Upper lobe of right lung (tissue), 1 donor: ENCODE results near the gene USP24. TPM values are rescaled to one million over a fixed set of nuclear protein-coding genes. Genes with fewer than 3 reads are reported as not detected.

ENCODE experiments used
- ATAC-seq: fragments of 200-7000 bp; cut with Tn5 transposase; one replicate; pipeline ENCODE4 v1.9.1; 2020; ENCODE audit warnings: mild to moderate bottlenecking, moderate library complexity
- DNase-seq: peaks from one replicate; pipeline ENCODE4 v3.0.0-alpha.2; 2020
- H3K27ac ChIP-seq: fragments of 200-600 bp; one replicate; pipeline ENCODE4 v1.8.0; 2022
- H3K27me3 ChIP-seq: fragments of 200-600 bp; one replicate; pipeline ENCODE4 v1.8.0; 2022; ENCODE audit warnings: mild to moderate bottlenecking
- H3K36me3 ChIP-seq: fragments of 200-600 bp; one replicate; pipeline ENCODE4 v1.8.0; 2022
- H3K4me1 ChIP-seq: fragments of 200-600 bp; one replicate; pipeline ENCODE4 v1.8.0; 2022
- H3K4me3 ChIP-seq: fragments of 200-600 bp; one replicate; pipeline ENCODE4 v1.8.0; 2022; ENCODE audit warnings: mild to moderate bottlenecking
- H3K9me3 ChIP-seq: fragments of 200-600 bp; one replicate; pipeline ENCODE4 v1.8.0; 2022
- intact Hi-C: fragments of 100-400 bp; cut with DNase I; formaldehyde crosslinking; loops from one replicate; pipeline ENCODE4 v1.11.0; 2022
- total RNA-seq: library from RNA; stranded (reverse); fragmentation: NEBNext Ultra II Directional; extraction: Animal tissue kit (Norgen Biotek cat#: 25700); gene quantifications from one replicate; pipeline ENCODE4 v1.2.1, GENCODE V29; 2021
- TF ChIP-seq, protein P1 (sequence below): fragments of 200-600 bp; IDR thresholded peaks from one replicate; pipeline ENCODE4 v1.8.0; 2022; ENCODE audit warnings: antibody characterized with exemption
- donor health status: DM: no; HTN: yes; CAD: no; lungs with severe emphysema.

USP24 gene
- total RNA-seq, 1 donor from 2014 or later: 39.5 TPM

DNA sequence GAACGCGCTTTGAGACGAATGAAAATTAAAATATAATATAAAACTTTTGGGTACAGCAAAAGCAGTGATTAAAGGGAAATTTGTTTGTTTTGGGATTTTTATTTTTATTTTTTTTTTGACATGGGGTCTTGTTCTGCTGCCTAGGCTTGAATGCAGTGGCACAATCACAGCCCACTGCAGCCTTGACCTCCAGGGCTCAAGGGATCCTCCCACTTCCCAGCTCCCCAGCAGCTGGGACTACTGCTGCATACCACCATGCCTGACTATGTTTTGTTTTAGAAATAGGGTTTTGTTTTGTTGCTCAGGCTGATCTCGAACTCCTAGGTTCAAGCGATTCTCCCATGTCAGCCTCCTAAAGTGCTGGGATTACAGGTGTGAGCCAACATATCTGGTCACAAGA is 30.3 kb downstream of the USP24 start:
- DNase-seq: no peak
- no peaks in the 10 kb centered on the region for H3K36me3 ChIP-seq
- no peaks in the 10 kb centered on the region for H3K27me3 ChIP-seq
- intact Hi-C loops: no loop called here
- H3K4me3 ChIP-seq: no peak overlapping the region
- no peak for ATAC-seq
- H3K9me3 ChIP-seq: no peaks in the 10 kb centered on the region
- no peaks in the 10 kb centered on the region for H3K4me1 ChIP-seq
- TF ChIP-seq, protein P1, sequence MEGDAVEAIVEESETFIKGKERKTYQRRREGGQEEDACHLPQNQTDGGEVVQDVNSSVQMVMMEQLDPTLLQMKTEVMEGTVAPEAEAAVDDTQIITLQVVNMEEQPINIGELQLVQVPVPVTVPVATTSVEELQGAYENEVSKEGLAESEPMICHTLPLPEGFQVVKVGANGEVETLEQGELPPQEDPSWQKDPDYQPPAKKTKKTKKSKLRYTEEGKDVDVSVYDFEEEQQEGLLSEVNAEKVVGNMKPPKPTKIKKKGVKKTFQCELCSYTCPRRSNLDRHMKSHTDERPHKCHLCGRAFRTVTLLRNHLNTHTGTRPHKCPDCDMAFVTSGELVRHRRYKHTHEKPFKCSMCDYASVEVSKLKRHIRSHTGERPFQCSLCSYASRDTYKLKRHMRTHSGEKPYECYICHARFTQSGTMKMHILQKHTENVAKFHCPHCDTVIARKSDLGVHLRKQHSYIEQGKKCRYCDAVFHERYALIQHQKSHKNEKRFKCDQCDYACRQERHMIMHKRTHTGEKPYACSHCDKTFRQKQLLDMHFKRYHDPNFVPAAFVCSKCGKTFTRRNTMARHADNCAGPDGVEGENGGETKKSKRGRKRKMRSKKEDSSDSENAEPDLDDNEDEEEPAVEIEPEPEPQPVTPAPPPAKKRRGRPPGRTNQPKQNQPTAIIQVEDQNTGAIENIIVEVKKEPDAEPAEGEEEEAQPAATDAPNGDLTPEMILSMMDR: no peak
- no peak overlapping the region for H3K27ac ChIP-seq

DNA sequence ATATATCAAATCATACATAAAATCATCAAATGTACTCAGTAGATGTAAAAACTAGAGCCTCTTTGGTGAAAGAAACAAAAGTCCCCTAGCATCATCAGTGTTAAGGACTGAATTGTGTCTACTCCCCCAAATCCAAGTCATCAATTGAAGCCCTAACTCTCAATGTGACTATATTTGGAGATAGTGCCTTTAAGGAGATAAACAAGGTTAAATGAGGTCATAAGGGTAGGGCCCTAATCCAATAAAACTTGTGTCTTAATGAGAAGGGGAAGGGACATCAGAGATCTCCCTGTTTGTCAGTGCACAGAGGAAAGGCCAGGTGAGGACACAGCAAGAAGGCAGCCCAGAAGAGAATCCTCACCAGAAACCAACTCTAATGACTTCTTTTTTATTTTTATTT is 33.5 kb downstream of the USP24 start:
- ATAC-seq (no peak), DNase-seq (no peak)
- Histone ChIP-seq H3K4me1 (no peaks in the 10 kb centered on the region), H3K9me3 (no peaks in the 10 kb centered on the region), H3K27ac (no peak overlapping the region), H3K36me3 (no peaks in the 10 kb centered on the region), H3K27me3 (no peaks in the 10 kb centered on the region), H3K4me3 (no peak overlapping the region)
- intact Hi-C loops: no loop called here
- TF ChIP-seq, protein P1: no peak

DNA sequence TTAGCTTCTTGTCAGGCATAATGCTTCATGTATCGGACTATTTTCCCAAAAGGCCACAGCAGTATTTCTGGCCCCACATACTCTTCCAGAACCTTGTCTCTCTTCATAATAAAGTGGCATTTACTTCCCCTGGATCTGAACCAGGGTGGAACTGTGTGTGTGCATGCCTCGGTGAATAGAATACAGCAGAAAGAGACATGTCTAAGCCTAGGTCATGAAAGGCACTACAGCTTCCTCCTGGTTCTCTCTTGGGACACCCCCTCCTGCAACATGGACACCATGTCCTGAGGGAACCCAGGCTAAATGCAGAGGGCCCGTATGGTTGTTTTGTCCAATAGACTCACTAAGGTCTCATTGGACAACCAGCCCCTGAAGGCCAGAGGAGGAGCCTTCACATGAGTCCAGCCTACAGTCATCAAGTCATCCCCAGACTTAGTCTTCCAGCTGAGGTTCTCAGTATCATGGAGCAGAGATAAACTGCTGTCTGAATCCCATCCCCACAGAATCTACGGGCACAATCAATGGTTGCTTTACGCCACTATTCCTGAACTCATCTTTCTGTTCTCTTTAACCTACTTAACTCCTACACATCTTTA is 35.0 kb downstream of the USP24 start:
- DNase-seq (no peak), ATAC-seq (no peak)
- Histone ChIP-seq H3K4me3 (no peak overlapping the region), H3K36me3 (peaks cover 11% of the 10 kb centered on the region), H3K27ac (no peak overlapping the region), H3K27me3 (no peaks in the 10 kb centered on the region), H3K4me1 (no peaks in the 10 kb centered on the region), H3K9me3 (no peaks in the 10 kb centered on the region)
- intact Hi-C loops: no loop called here
- TF ChIP-seq, protein P1: no peak

DNA sequence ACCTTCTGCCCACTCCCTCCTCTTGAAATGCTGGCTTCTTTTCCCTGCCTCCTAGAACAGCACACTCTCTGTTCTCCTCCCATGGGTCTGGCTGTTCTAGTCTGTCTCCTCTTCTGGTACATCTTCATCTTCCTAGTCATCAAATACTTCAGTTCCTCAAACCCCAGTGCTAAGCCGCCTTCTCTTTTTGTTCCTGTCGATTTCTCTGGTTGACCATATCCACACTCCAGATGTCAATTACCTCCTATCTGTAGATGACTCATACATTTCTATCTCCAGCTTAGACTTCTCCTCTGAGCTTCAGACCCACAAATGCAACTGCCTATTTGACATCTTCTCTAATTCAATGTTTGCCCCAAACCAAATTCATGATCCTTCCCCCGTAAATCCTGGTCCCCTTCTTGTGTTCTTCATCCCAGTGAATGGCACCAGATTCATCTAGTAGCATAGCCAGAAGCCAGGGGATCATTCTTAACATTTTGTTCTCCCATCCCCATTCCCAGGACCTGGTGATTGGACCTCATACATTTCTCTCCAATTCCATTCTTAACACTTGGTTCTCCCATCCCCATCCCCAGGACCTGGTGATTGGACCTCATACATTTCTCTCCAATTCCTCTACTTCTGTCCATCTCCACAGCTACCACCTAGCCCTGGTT is 35.9 kb downstream of the USP24 start:
- ATAC-seq (no peak), DNase-seq (no peak)
- TF ChIP-seq, protein P1: no peak
- Histone ChIP-seq H3K36me3 (peaks cover 14% of the 10 kb centered on the region), H3K27me3 (no peaks in the 10 kb centered on the region), H3K4me3 (no peak overlapping the region), H3K9me3 (no peaks in the 10 kb centered on the region), H3K27ac (no peak overlapping the region), H3K4me1 (no peaks in the 10 kb centered on the region)
- intact Hi-C loops: no loop called here

DNA sequence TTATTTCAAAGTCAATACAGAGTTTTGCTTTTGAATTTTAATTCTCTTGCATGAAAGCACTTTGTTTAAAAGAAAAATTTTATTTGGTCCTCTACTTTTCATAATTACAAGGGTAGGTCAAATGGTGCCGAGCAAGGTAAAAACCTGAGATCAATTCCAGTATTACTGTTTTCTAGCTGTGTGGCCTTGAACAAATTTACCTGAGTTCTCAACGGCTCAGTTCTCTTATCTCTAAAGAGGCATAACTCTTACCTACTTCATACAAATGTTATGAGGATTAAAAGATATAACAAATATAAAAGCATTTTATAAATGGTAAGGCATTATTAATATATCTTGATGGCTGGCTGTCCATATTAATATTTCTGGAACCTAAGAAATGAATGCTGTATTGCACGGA is 42.5 kb downstream of the USP24 start:
- no peaks in the 10 kb centered on the region for H3K9me3 ChIP-seq
- H3K27me3 ChIP-seq: no peaks in the 10 kb centered on the region
- TF ChIP-seq, protein P1: no peak
- DNase-seq: no peak
- ATAC-seq: no peak
- no peak overlapping the region for H3K27ac ChIP-seq
- H3K36me3 ChIP-seq: peaks cover 41% of the 10 kb centered on the region
- H3K4me1 ChIP-seq: no peaks in the 10 kb centered on the region
- H3K4me3 ChIP-seq: no peak overlapping the region
- intact Hi-C loops: no loop called here
